ENCODE measurements around the gene STARD3NL.

- TF ChIP-seq EP300 (IDR thresholded peaks at IDR 0.05; ENCODE audit: borderline replicate concordance) (no peak), ZBTB7A (IDR thresholded peaks at IDR 0.05; ENCODE audit: low read depth) (no peak), YY1 (IDR thresholded peaks at IDR 0.05; ENCODE audit: low read depth) (no peak), RAD21 (IDR thresholded peaks at IDR 0.05; ENCODE audit: low read depth) (no peak), TAF1 (IDR thresholded peaks at IDR 0.05; ENCODE audit: low read depth) (no peak)
These were observed 8.2 kb upstream of the STARD3NL start for GRCh38 chr7:38169847-38170246.

Data from Ishikawa (cell line).